IMR-90 (cell line): Measurements from ENCODE around the gene RND3. TPM values are rescaled to one million over a fixed set of nuclear protein-coding genes. Genes with fewer than 3 reads are reported as not detected.

Experiments used
- ATAC-seq: fragments of 200-7000 bp; cut with Tn5 transposase; 2 replicates; pipeline ENCODE4 v1.9.1; 2020; ENCODE audit warnings: low read depth, mild to moderate bottlenecking, moderate library complexity
- BruUV-seq: library from RNA; stranded (reverse); fragments of 400-500 nt; replicated peaks from 2 replicates; lab custom pipeline; 2021; lab: Mats Ljungman, UMichigan
- CTCF ChIA-PET: fragments of 300-600 bp; formaldehyde crosslinking; extraction: SDS; loops from one replicate; lab custom pipeline; 2021; ENCODE audit warnings: antibody characterized with exemption; lab: Yijun Ruan, JAX
- POLR2A ChIA-PET: fragments of 300-600 bp; sonication (Branson Sonifier 250); formaldehyde crosslinking; loops from one replicate; lab custom pipeline; 2022; ENCODE audit warnings: antibody characterized with exemption; ENCODE audit not compliant: unreplicated experiment; lab: Charles Lee
- DNase-seq: peaks from one replicate; pipeline ENCODE4 v3.0.0; 2013
- H2AFZ ChIP-seq: replicated peaks from 2 replicates; pipeline ENCODE3; 2013; ENCODE audit warnings: low read length, mild to moderate bottlenecking; ENCODE audit not compliant: poor library complexity
- H2AK5ac ChIP-seq: 2 replicates; pipeline ENCODE4 v1.6.1; 2013; ENCODE audit warnings: low read depth, low read length, inconsistent platforms
- H2AK9ac ChIP-seq: replicated peaks from 2 replicates; pipeline ENCODE3; 2013; ENCODE audit warnings: mild to moderate bottlenecking, low read depth, low read length, moderate library complexity; ENCODE audit not compliant: poor library complexity
- H2BK120ac ChIP-seq: 2 replicates; pipeline ENCODE4 v1.6.1; 2013; ENCODE audit warnings: low read depth, low read length, inconsistent platforms
- H2BK15ac ChIP-seq: 3 replicates; pipeline ENCODE4 v1.6.1; 2013; ENCODE audit warnings: low read depth, low read length, inconsistent platforms
- H2BK20ac ChIP-seq: 2 replicates; pipeline ENCODE4 v1.6.1; 2013; ENCODE audit warnings: low read depth, mild to moderate bottlenecking, inconsistent platforms, low read length, moderate library complexity
- H2BK5ac ChIP-seq: 2 replicates; pipeline ENCODE4 v1.6.1; 2013; ENCODE audit warnings: mild to moderate bottlenecking, low read depth, low read length, inconsistent platforms; ENCODE audit not compliant: poor library complexity, severe bottlenecking
- H3K14ac ChIP-seq: replicated peaks from 2 replicates; pipeline ENCODE4 v1.6.1; 2013; ENCODE audit warnings: low read depth, low read length, inconsistent platforms
- H3K18ac ChIP-seq: 2 replicates; pipeline ENCODE4 v1.6.1; 2013; ENCODE audit warnings: low read depth, low read length, control low read depth
- H3K23ac ChIP-seq: 2 replicates; pipeline ENCODE4 v1.6.1; 2013; ENCODE audit warnings: low read depth, low read length, inconsistent platforms
- H3K27ac ChIP-seq: 2 replicates; pipeline ENCODE4 v1.5.1; 2013; ENCODE audit warnings: mild to moderate bottlenecking, control low read depth, low read length; ENCODE audit not compliant: insufficient read depth
- H3K27me3 ChIP-seq: 2 replicates; pipeline ENCODE4 v1.6.1; 2013; ENCODE audit warnings: low read length; ENCODE audit not compliant: control insufficient read depth, insufficient read depth
- H3K36me3 ChIP-seq: 2 replicates; pipeline ENCODE4 v1.6.1; 2013; ENCODE audit warnings: low read length, mixed read lengths; ENCODE audit not compliant: control insufficient read depth, insufficient read depth
- H3K4ac ChIP-seq: 2 replicates; pipeline ENCODE4 v1.6.1; 2013; ENCODE audit warnings: low read depth, low read length, inconsistent platforms
- H3K4me1 ChIP-seq: 2 replicates; pipeline ENCODE4 v1.6.1; 2013; ENCODE audit warnings: low read length, mixed read lengths; ENCODE audit not compliant: control insufficient read depth, insufficient read depth
- H3K4me2 ChIP-seq: 2 replicates; pipeline ENCODE4 v1.6.1; 2013; ENCODE audit warnings: low read depth, mild to moderate bottlenecking, control low read depth, low read length, moderate library complexity
- H3K4me3 ChIP-seq: 2 replicates; pipeline ENCODE4 v1.5.1; 2013; ENCODE audit warnings: low read depth, mild to moderate bottlenecking, control low read depth, low read length, moderate library complexity; ENCODE audit not compliant: insufficient read depth
- H3K56ac ChIP-seq: 2 replicates; pipeline ENCODE4 v1.6.1; 2013; ENCODE audit warnings: low read length, inconsistent platforms; ENCODE audit not compliant: insufficient read depth; ENCODE audit errors: extremely low read depth
- H3K79me1 ChIP-seq, 2 experiments: 2 replicates each; pipeline ENCODE4 v1.6.1; 2013; ENCODE audit warnings: low read length in 2 of 2, inconsistent platforms in 1 of 2, low read depth in 1 of 2
- H3K9ac ChIP-seq: 2 replicates; pipeline ENCODE4 v1.6.1; 2013; ENCODE audit warnings: low read depth, low read length, control low read depth
- H3K9me1 ChIP-seq: 2 replicates; pipeline ENCODE4 v1.6.1; 2013; ENCODE audit warnings: low read length, inconsistent platforms; ENCODE audit not compliant: insufficient read depth
- H3K9me3 ChIP-seq: 2 replicates; pipeline ENCODE4 v1.6.1; 2013; ENCODE audit warnings: low read length; ENCODE audit not compliant: control insufficient read depth, insufficient read depth
- H4K20me1 ChIP-seq: 2 replicates; pipeline ENCODE4 v1.6.1; 2013; ENCODE audit warnings: low read length, inconsistent platforms; ENCODE audit not compliant: insufficient read depth
- H4K5ac ChIP-seq: 2 replicates; pipeline ENCODE4 v1.6.1; 2013; ENCODE audit warnings: mild to moderate bottlenecking, low read depth, low read length, control low read depth
- H4K8ac ChIP-seq, 2 experiments: 2 replicates each; pipeline ENCODE4 v1.6.1; 2013; ENCODE audit warnings: low read depth in 2 of 2, low read length in 2 of 2, control low read depth in 1 of 2, inconsistent platforms in 1 of 2
- H4K91ac ChIP-seq: 2 replicates; pipeline ENCODE4 v1.6.1; 2013; ENCODE audit warnings: low read depth, low read length, inconsistent platforms; ENCODE audit not compliant: insufficient read depth
- CEBPB ChIP-seq: IDR thresholded peaks from 2 replicates; pipeline ENCODE4 v1.6.1; 2012; ENCODE audit warnings: low read depth, low read length, improper control_type of control experiment
- CTCF ChIP-seq: conservative IDR thresholded peaks from 2 replicates; pipeline ENCODE4 v1.5.1; 2012; ENCODE audit warnings: mild to moderate bottlenecking, low read depth, low read length, improper control_type of control experiment
- FOS ChIP-seq: fragments of 150-350 bp; IDR thresholded peaks from 2 replicates; pipeline ENCODE4 v1.6.1; 2016; ENCODE audit warnings: low read depth, low read length
- MAFK ChIP-seq: IDR thresholded peaks from 2 replicates; pipeline ENCODE4 v1.6.1; 2012; ENCODE audit warnings: low read depth, low read length, improper control_type of control experiment
- MAZ ChIP-seq: IDR thresholded peaks from 2 replicates; pipeline ENCODE4 v1.6.1; 2012; ENCODE audit warnings: low read depth, mild to moderate bottlenecking, low read length, improper control_type of control experiment, moderate library complexity, borderline replicate concordance
- NFE2L2 ChIP-seq: fragments of 150-350 bp; IDR thresholded peaks from 2 replicates; pipeline ENCODE4 v1.6.1; 2016; ENCODE audit warnings: low read depth, mild to moderate bottlenecking, low read length
- POLR2A ChIP-seq: IDR thresholded peaks from 2 replicates; pipeline ENCODE4 v1.6.1; 2012; ENCODE audit warnings: mild to moderate bottlenecking, low read depth, low read length
- RAD21 ChIP-seq: IDR thresholded peaks from 2 replicates; pipeline ENCODE4 v1.6.1; 2012; ENCODE audit warnings: low read length, improper control_type of control experiment
- RCOR1 ChIP-seq: IDR thresholded peaks from 2 replicates; pipeline ENCODE4 v1.6.1; 2012; ENCODE audit warnings: mild to moderate bottlenecking, low read length, improper control_type of control experiment; ENCODE audit not compliant: insufficient replicate concordance
- RFX5 ChIP-seq: IDR thresholded peaks from 2 replicates; pipeline ENCODE4 v1.8.0; 2012; ENCODE audit warnings: low read depth, mild to moderate bottlenecking, low read length, moderate library complexity
- SMC3 ChIP-seq: fragments of 150-350 bp; IDR thresholded peaks from 2 replicates; pipeline ENCODE4 v1.6.1; 2016; ENCODE audit warnings: low read depth, mild to moderate bottlenecking, antibody characterized with exemption, low read length, moderate library complexity
- WGBS, 2 experiments: methylation state at CpG; one replicate each; pipeline versions ENCODE4 v1.1.5 to v1.1.7; 2013; ENCODE audit warnings: missing lambda C conversion rate in 2 of 2; ENCODE audit not compliant: insufficient read length in 1 of 2; ENCODE audit errors: extremely low coverage in 2 of 2; 5-methylcytosine and 5-hydroxymethylcytosine counted together
- dilution Hi-C: fragments of 300-500 bp; cut with HindIII; formaldehyde crosslinking; loops from one replicate; pipeline ENCODE4 v1.14.3; 2018; ENCODE audit warnings: low sequenced_read_pairs; ENCODE audit not compliant: unreplicated experiment
- in situ Hi-C: fragments of 300-500 bp; cut with MboI; formaldehyde crosslinking; loops from 3 replicates; pipeline ENCODE4 v1.14.3; 2019; ENCODE audit warnings: low sequenced_read_pairs, inconsistent platforms, mixed read lengths
- intact Hi-C: fragments of 100-400 bp; cut with micrococcal nuclease; formaldehyde crosslinking; loops from 2 replicates; pipeline ENCODE4 v1.10.0; 2022
- polyA plus RNA-seq, 3 experiments: library from polyadenylated mRNA; depleted of rRNA; stranded (reverse); fragments of >200 nt; gene quantifications; 2 replicates each; pipeline ENCODE4 v1.2.3, GENCODE V29; 2012; ENCODE audit warnings: low replicate concordance in 1 of 3
- total RNA-seq: library from RNA; depleted of rRNA; stranded (reverse); fragments of >200 nt; gene quantifications from 2 replicates; pipeline ENCODE4 v1.2.3, GENCODE V29; 2012
- TF ChIP-seq, protein P1 (sequence below): fragments of 150-350 bp; IDR thresholded peaks from 2 replicates; pipeline ENCODE4 v1.6.1; 2016; ENCODE audit warnings: low read depth, mild to moderate bottlenecking, low read length, moderate library complexity, borderline replicate concordance
- TF ChIP-seq, protein P2 (sequence below): fragments of 150-350 bp; IDR thresholded peaks from 2 replicates; pipeline ENCODE4 v1.6.1; 2017; ENCODE audit warnings: mild to moderate bottlenecking, antibody characterized with exemption, low read length, low read depth

The RND3 gene
- total and polyA plus RNA-seq, 2 of the 4 experiments (the other 2 are of a cell fraction) = 111 to 449 TPM

DNA sequence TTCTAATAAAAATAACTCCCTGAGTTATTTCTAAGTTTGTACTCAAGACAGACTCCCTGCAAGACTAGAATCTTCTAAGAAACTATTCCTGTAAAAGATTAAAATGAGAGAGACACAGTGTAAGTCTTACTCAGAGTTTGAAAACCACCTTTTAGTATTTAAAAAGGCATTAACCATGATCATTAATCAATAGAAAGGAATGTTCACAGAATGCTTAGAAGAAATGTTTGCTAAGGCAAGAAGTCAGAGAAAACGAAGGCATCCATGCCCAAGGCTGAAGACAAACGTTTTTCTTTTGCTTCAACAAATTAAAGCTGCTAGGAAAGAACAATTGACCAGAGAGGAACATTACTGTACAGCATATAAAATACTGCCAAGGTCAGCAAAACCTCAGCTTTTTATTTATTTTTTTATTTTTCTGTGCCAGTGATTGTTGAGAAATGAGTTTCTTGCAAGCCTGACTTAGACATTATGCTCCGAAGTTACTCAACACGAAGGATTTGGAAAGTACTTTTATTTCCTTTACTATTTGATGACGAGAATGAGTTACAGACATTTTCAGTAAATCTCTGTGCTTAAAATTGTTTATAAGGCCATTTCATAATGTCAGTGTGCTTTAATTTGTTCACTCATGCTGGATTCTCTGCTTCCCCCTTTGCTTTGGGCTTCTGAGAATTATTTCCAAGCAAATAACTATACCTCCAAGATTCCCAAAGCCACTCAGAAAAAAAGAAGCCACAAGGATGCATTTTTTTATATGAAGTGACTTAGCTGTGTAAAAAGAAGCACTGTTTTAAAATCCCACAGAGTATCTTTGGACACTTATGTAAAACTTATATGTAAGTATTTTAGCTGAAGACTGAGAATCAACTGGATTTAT lies 20.5 kb downstream of the RND3 start:
- peak overlapping the region; percentile 81; the same call in 1 of the 2 replicates for H3K23ac ChIP-seq
- no peak overlapping the region for H3K18ac ChIP-seq
- intact Hi-C loops = loop anchor here (1.0 to 10.0 kb wide), 9 partner anchors 185 to 870 kb away; no protein-coding TSS in a partner anchor
- peaks cover 59% of the 10 kb centered on the region for H4K20me1 ChIP-seq
- no peak overlapping the region for H2AFZ ChIP-seq
- H3K79me1 ChIP-seq = peaks cover 6 to 33% of the 10 kb centered on the region in 2 experiments; a peak in 3 of 4 replicates
- H3K27me3 ChIP-seq = no peaks in the 10 kb centered on the region
- peak overlapping the region; percentile 30 to 77; a peak in 1 of 4 replicates for H4K8ac ChIP-seq
- TF ChIP-seq NFE2L2 = no peak
- peak; percentile 62; the same call in 1 of the 2 replicates for TF ChIP-seq CEBPB
- no peak for TF ChIP-seq CTCF
- TF ChIP-seq RAD21 = no peak
- peak; percentile 99 for TF ChIP-seq MAFK
- peak; percentile 25; the same call in 1 of the 2 replicates for TF ChIP-seq SMC3
- TF ChIP-seq, protein P1, sequence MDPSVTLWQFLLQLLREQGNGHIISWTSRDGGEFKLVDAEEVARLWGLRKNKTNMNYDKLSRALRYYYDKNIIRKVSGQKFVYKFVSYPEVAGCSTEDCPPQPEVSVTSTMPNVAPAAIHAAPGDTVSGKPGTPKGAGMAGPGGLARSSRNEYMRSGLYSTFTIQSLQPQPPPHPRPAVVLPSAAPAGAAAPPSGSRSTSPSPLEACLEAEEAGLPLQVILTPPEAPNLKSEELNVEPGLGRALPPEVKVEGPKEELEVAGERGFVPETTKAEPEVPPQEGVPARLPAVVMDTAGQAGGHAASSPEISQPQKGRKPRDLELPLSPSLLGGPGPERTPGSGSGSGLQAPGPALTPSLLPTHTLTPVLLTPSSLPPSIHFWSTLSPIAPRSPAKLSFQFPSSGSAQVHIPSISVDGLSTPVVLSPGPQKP = no peak
- peak; percentile 2; the same call in 1 of the 2 replicates for TF ChIP-seq POLR2A
- TF ChIP-seq MAZ = no peak
- TF ChIP-seq RFX5 = no peak
- TF ChIP-seq, protein P2, sequence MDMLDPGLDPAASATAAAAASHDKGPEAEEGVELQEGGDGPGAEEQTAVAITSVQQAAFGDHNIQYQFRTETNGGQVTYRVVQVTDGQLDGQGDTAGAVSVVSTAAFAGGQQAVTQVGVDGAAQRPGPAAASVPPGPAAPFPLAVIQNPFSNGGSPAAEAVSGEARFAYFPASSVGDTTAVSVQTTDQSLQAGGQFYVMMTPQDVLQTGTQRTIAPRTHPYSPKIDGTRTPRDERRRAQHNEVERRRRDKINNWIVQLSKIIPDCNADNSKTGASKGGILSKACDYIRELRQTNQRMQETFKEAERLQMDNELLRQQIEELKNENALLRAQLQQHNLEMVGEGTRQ = no peak
- TF ChIP-seq RCOR1 = no peak
- TF ChIP-seq FOS = no peak
- no peak overlapping the region for H4K91ac ChIP-seq
- peaks cover 16% of the 10 kb centered on the region for H3K9me1 ChIP-seq
- peak overlapping the region; percentile 94 for H2BK5ac ChIP-seq
- no peak overlapping the region for H2AK9ac ChIP-seq
- H3K14ac ChIP-seq = peak overlapping the region; percentile 56; the same call in 1 of the 2 replicates
- no peak overlapping the region for H2BK15ac ChIP-seq
- H3K4ac ChIP-seq = peak overlapping the region; percentile 78; the same call in 1 of the 2 replicates
- no peak overlapping the region for H4K5ac ChIP-seq
- dilution Hi-C loops = no loop called here
- peak; percentile 86 for DNase-seq
- H3K27ac ChIP-seq = peak overlapping the region; percentile 42; the same call in 1 of the 2 replicates
- no TSS peak for BruUV-seq
- in situ Hi-C loops = loop anchor here (5.0 to 25.0 kb wide), 3 partner anchors 330 to 770 kb away; no protein-coding TSS in a partner anchor
- CTCF ChIA-PET = interaction anchor here (0.9 to 1.4 kb wide), 2 partner anchors 773 to 868 kb away, joined by 3 read pairs; no protein-coding TSS in a partner anchor
- no peak overlapping the region for H3K4me2 ChIP-seq
- no peak overlapping the region for H2BK20ac ChIP-seq
- 20% methylated on average over 1 of the region's 5 CpGs; no CpG with 5 or more reads in 1 of the 2 experiments for WGBS, 2 experiments
- ATAC-seq = peak; percentile 36
- POLR2A ChIA-PET = no interaction called here
- peaks cover 5% of the 10 kb centered on the region for H3K4me1 ChIP-seq
- H3K56ac ChIP-seq = peak overlapping the region; percentile 35; the same call in 1 of the 2 replicates
- no peaks in the 10 kb centered on the region for H3K9me3 ChIP-seq
- H3K4me3 ChIP-seq = no peak overlapping the region
- no peak overlapping the region for H2BK120ac ChIP-seq
- H3K9ac ChIP-seq = no peak overlapping the region
- H2AK5ac ChIP-seq = no peak overlapping the region
- peaks cover 35% of the 10 kb centered on the region for H3K36me3 ChIP-seq
